Renal cortical epithelial cell (primary cell): Measurements from ENCODE around the gene MRAS. TPM values are rescaled to one million over a fixed set of nuclear protein-coding genes. Genes with fewer than 3 reads are reported as not detected.
"Not testable (repeated sequence)": the region's sequence is repeated elsewhere in the genome, so short reads cannot be mapped to it uniquely, and the experiment has no call there.

Experiments
- DNase-seq: peaks from one replicate; pipeline ENCODE4 v3.0.0-alpha.2; 2011; ENCODE audit warnings: low read depth
- total RNA-seq: library from RNA; depleted of rRNA; stranded (reverse); fragments of >200 nt; gene quantifications from 2 replicates; pipeline ENCODE4 v1.2.3, GENCODE V29; 2014

Gene MRAS
- total RNA-seq, 1 donor from 2014 or later, result 91.3 TPM

- DNase-seq, result peak; percentile 69
These were observed 69.2 kb downstream of the MRAS start for GRCh38 chr3:138417559-138417982.

DNA sequence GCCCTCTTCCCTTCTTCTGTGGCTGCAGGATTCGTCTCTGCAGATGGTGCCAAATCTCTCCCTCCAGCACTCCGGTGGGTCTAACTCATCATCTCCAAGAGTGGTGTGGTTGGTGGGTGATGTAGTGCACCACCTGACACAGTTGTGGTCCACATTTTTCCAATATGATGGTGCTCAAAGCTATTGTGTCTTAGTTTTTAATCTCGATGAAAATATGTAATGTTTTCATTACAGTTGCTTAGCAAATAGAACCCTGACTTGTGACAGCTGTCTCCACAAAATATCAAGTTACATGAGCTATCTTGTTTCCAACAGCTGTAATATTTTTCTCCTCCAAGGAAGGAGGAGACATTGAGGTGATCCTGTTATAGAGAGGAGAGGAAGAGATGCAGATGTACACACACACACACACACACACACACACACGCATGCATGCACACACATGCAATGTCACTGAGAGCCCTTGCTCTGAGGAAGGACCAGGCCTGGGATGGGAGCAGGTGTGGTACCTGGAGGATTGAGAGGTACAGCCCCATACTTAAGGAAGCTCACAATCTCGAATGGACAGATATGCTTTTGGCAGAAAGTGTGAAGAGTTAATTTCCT, 70.3 kb downstream of the MRAS start:
- DNase-seq, result no peak

GRCh38 chr3:138423316-138423715, 74.9 kb downstream of the MRAS start:
- no peak for DNase-seq

DNA sequence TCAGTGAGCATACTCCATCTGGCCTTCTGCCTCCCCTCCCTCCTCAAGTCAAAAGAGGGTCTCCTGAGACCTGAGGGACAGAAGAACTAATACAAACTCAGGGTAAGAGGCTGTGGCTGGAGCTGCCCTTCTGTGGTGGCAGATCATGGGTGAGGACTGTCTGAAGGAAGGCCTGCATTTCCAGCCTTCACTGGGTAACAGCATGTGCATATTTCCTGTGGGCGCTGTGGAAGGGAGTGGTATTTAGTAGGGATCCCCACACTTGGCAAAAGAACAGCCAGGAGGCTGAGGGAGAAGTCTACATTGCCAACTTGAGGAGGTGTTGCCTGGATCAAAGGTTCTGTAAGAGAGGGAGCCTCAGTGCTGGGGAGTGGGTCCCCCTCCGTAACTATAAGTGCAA, 75.9 kb downstream of the MRAS start:
- no peak for DNase-seq

DNA sequence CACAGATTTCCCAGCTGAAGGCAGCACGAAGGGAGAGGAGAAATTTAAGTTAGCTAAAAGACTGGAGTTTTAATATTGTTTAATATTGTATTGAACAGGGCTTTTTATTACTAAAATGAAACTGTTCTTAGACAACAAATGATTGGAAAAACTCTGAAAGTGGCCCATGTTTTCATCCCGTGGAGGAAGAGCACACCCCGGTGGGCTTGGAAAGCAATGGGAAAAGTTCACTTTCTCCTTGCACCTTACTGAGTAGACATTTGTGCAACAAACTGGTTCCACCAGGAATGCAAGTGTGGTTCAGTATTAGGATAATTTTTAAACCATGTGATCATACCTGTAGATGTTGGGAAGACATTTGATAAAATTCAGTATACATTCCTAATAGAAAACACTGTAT, 77.8 kb downstream of the MRAS start:
- peak; percentile 26 for DNase-seq

DNA sequence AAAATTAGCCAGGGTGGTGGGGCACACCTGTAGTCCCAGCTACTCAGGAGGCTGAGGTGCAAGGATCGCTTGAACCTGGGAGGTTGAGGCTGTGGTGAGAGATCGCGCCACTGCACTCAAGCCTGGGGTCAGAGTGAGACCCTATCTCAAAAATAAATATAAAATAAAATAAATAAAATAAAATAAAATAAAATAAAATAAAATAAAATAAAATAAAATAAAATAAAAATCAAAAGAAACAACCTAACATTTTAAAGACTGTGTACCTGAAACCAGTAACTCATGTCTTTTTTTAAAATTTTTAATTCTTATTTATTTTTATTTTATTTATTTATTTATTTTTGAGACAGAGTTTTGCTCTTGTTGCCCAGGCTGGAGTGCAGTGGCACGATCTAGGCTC, 78.4 kb downstream of the MRAS start:
- not testable (repeated sequence) for DNase-seq

DNA sequence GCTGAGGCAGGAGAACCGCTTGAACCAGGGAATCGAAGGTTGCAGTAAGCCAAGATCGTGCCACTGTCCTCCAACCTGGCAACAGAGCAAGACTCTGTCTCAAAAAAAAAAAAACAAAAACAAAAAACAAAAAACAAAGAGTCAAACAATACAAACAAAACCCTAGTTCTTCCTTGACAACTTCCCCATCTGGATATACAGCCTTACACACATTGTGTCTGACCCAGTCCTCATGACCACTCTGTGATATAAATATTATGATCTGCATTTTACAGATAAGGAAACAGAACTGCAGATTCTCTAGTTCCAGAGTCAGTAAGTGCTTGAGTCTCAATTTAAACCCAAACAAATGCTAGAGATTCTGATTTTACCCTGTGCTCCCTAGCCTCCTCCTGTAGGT, 81.3 kb downstream of the MRAS start:
- DNase-seq, result no peak

- DNase-seq, result no peak
These were observed 84.3 kb downstream of the MRAS start for GRCh38 chr3:138432576-138433240.

DNA sequence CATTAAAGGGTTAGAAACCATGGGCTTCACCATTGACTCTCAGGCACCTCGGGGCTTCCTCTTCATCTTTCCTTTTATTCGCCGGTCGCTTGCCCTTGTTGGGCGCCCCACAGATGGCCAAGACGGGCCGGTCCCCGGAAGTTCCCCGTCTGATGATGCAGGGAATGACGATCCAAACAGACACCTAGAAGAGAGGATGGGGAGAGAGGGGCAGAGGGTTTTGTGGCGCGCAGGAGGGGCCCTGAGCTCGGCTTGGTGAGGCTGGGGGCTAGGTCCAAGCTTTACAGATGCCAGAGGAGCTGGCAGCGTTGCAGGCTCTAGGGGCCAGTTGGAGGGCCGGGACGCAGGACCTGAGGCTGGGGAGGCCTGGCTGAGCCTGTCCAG, 85.5 kb downstream of the MRAS start:
- DNase-seq, result no peak

DNA sequence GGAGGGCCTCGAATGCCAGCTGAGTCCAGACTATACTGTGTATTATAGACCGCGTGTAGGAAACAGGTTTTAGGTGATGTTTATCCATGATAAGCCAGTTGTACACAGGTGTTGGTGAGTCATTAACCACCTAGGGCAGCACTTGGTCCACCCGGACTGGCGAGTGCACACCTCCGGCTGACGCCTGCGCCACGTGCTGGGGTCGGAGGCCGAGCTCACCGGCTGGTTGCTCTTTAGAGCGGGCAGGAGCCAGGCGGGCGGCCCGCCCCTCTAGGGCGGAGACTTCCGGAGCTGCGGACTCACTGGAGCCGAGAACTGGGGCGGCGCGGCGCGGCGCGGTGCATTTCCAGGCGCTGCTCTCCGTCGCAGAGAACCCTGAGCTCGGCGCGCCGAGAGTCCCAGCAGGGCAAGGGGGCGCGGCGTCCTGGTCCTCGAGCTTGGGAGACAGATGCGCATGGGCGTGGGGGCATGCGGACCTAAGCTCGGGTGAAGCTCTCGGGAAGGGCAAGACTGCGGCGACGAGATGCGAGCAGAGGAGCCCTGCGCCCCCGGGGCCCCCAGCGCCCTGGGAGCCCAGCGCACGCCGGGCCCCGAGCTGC, 86.0 kb downstream of the MRAS start, which contains the start of gene ESYT3:
Gene ESYT3, plus strand, starts transcription at position 341 of the 599 bp plus-strand sequence. Its CDS starts 183 bp downstream, at position 524.
- peak; percentile 62 for DNase-seq

- no peak for DNase-seq
These were observed 86.7 kb downstream of the MRAS start for GRCh38 chr3:138434875-138435772.

- DNase-seq, result no peak
These were observed 87.5 kb downstream of the MRAS start for GRCh38 chr3:138435840-138436239.

DNA sequence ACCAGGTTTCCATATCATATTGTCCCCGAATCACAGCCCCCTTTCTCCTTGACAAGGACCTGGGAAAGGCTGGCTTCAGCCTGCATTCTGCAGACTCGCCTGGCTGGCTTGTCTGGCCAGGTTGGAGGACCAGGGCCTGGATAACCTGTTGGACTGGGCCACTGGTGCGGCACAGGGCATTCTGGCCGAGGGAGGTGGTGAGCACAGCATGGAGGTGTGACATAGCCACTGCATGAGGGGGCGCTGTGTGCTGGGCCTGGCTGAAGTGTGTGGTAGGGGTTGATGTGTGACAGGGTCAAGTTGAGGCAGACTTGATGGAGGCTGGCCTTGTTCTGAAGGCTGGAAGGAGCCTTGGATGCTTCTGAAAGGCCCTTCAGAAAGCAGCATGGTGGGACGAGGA, 88.9 kb downstream of the MRAS start:
- no peak for DNase-seq

GRCh38 chr3:138438896-138439295, 90.5 kb downstream of the MRAS start:
- DNase-seq, result no peak

- no peak for DNase-seq
These were observed 91.3 kb downstream of the MRAS start for GRCh38 chr3:138439646-138440045.

GRCh38 chr3:138440121-138440521, 91.7 kb downstream of the MRAS start:
- peak; percentile 39 for DNase-seq

DNA sequence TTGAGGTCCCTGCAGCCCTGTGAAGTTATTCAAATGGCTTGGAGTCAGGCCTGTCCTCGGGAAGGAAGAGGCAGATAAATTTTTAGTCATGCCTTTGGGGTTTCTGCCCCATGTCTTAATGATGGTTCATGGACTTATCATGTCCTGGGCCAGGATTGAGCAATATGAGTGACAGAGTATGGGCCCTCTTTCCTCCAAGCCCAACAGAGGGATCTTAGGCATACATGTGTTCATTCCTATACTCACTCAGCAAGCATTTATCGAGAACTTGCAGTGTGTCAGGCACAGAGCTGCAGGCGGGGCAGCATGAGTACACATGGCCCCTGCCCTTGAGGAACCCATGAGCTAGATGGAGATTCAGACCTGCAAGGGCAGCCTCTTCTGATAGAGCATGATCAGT, 92.2 kb downstream of the MRAS start:
- DNase-seq, result no peak

- no peak for DNase-seq
These were observed 92.9 kb downstream of the MRAS start for GRCh38 chr3:138441256-138441655.

DNA sequence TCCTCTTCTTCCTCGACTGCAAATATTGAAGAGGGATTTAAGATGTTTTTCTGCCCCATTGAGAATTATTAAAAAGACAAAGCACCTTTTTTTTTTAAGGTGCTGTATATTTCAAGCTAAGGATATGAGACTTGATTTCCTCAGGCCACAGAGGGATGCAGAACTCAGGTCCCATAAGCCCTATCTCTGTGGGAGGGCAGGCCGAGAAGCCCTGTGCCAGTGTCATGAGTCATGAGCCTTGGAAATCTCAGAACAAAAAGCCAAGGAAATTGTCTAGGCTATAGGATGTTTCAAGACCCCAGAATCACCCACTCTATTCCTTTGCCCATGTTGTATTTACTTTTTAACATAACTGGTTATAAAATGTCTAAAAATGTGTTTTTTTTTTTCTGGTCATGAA, 93.4 kb downstream of the MRAS start:
- peak; percentile 42 for DNase-seq

- peak; percentile 43 for DNase-seq
These were observed 94.1 kb downstream of the MRAS start for GRCh38 chr3:138442433-138442832.

GRCh38 chr3:138443091-138443490, 94.7 kb downstream of the MRAS start:
- no peak for DNase-seq
